Measurements from ENCODE around the gene PCID2.
"Not testable (repeated sequence)": the region's sequence is repeated elsewhere in the genome, so short reads cannot be mapped to it uniquely, and the experiment has no call there.

The PCID2 gene

DNA sequence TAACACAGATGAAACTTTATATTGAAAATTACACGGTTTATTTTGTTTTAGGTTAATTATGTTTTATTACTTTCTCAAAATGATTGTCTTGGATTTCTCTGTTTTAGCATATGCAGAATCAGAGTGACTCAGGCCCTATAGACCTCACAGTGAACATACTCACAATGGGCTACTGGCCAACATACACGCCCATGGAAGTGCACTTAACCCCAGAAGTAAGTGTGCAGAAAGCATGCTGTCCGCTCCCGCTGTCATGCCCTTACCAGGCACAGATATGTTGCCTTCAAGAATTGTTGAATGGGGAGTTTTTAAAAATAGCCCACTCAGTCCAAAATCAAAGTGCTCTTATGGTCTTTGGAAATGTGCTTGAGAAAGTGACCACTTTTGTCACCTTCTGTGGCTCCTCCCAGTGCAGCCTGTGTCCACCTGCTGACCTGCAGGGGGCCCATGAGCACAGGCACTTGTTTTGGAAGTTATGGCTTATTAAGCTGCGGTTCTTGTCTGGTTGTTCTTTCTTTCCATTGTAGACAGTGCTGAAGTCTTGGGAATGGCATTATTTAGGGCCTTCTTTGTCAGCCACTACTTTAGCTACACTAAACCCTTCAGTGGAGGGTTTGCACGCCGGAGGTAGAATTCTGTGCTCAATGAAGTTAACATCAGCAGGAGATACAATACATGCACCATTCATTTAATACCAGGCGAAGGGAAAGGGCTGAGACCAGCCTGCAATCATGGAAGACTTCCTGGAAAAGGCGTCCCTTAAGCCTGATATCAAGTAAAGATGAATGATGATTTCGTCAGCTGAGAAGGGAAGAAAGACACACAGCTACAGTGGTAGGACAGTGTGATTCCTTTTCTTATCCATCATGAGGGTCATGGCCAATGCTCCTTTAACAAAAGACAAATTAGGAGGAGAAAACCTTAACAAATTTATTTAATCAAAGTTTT is 37.7 kb upstream of the PCID2 start:
- H3K23ac ChIP-seq (ENCODE audit: low read length in 2 of 2): no peak overlapping the region
- H2BK15ac ChIP-seq (ENCODE audit: low read depth, poor library complexity, severe bottlenecking): no peak overlapping the region
- no peaks in the 10 kb centered on the region for H3K9me3 ChIP-seq (ENCODE audit: control insufficient read depth, low read length)
- H4K8ac ChIP-seq (ENCODE audit: low read length): no peak overlapping the region
- H3K4me1 ChIP-seq (ENCODE audit: control insufficient read depth, insufficient read depth, low read depth, low read length): peaks cover 3% of the 10 kb centered on the region
- no peak overlapping the region for H3K27ac ChIP-seq (ENCODE audit: low read length, poor library complexity, severe bottlenecking)
- no peak overlapping the region for H2BK12ac ChIP-seq (ENCODE audit: low read length in 2 of 2)
- no peak overlapping the region for H3K14ac ChIP-seq (ENCODE audit: low read length in 2 of 2)
- no peak overlapping the region for H2BK5ac ChIP-seq (ENCODE audit: low read depth, low read length, poor library complexity, severe bottlenecking)
- H3K4ac ChIP-seq (ENCODE audit: low read depth in 1 of 2, low read length in 2 of 2): no peak overlapping the region
- H3K18ac ChIP-seq (ENCODE audit: low read depth in 1 of 2, low read length in 2 of 2): no peak overlapping the region
- WGBS: 87% methylated on average over 9 of the region's 10 CpGs
- H2AFZ ChIP-seq (ENCODE audit: low read depth, low read length): no peak overlapping the region
- H3K79me1 ChIP-seq (replicated peaks; ENCODE audit: low read length, poor library complexity, severe bottlenecking): peaks cover 21% of the 10 kb centered on the region
- no peak overlapping the region for H2BK120ac ChIP-seq (ENCODE audit: low read depth, low read length)
- H3K27me3 ChIP-seq (ENCODE audit: control insufficient read depth in 1 of 2, insufficient read depth in 1 of 2, low read length in 2 of 2): no peaks in the 10 kb centered on the region
- peaks cover 62 to 99% of the 10 kb centered on the region in 2 experiments for H3K36me3 ChIP-seq (ENCODE audit: control insufficient read depth in 1 of 2, insufficient read depth in 2 of 2, low read depth in 1 of 2, low read length in 2 of 2)
- H4K91ac ChIP-seq (ENCODE audit: low read length): no peak overlapping the region
- H3K4me2 ChIP-seq (ENCODE audit: low read length, poor library complexity, severe bottlenecking): no peak overlapping the region
- DNase-seq: peak; percentile 6
- H3K4me3 ChIP-seq (ENCODE audit: insufficient read depth in 1 of 2, low read depth in 1 of 2, low read length in 2 of 2): no peak overlapping the region
- H3K9ac ChIP-seq (ENCODE audit: low read length): no peak overlapping the region
- no peak overlapping the region for H2AK5ac ChIP-seq (ENCODE audit: low read length, severe bottlenecking)

DNA sequence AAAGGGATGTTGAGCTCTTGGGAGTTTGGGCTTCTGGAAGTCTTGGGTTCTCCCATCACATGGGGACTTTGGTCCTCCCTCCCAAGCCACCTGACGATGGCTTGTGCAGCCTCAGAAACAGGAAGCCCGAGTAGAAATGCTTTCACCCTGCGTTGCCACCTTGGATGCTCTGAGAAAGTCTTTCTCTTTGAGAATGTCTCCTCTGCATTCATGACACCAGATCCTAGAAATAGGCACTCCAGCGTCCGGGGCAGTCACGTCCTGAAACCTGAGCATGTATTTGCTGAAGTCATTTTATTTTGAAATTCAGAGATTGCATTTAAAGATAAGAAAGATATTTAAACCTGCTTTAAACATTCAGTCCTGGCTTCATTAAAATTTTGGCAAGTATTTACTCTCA is 35.4 kb upstream of the PCID2 start:
- no peak overlapping the region for H2BK15ac ChIP-seq (ENCODE audit: low read depth, poor library complexity, severe bottlenecking)
- no peak overlapping the region for H3K18ac ChIP-seq (ENCODE audit: low read depth in 1 of 2, low read length in 2 of 2)
- no peak overlapping the region for H3K4me2 ChIP-seq (ENCODE audit: low read length, poor library complexity, severe bottlenecking)
- no peak for DNase-seq
- H2BK120ac ChIP-seq (ENCODE audit: low read depth, low read length): no peak overlapping the region
- peaks cover 54 to 99% of the 10 kb centered on the region in 2 experiments for H3K36me3 ChIP-seq (ENCODE audit: control insufficient read depth in 1 of 2, insufficient read depth in 2 of 2, low read depth in 1 of 2, low read length in 2 of 2)
- no peak overlapping the region for H3K4ac ChIP-seq (ENCODE audit: low read depth in 1 of 2, low read length in 2 of 2)
- no peaks in the 10 kb centered on the region for H3K27me3 ChIP-seq (ENCODE audit: control insufficient read depth in 1 of 2, insufficient read depth in 1 of 2, low read length in 2 of 2)
- H3K4me1 ChIP-seq (ENCODE audit: control insufficient read depth, insufficient read depth, low read depth, low read length): peaks cover 3% of the 10 kb centered on the region
- no peak overlapping the region for H3K9ac ChIP-seq (ENCODE audit: low read length)
- H4K91ac ChIP-seq (ENCODE audit: low read length): no peak overlapping the region
- H2AK5ac ChIP-seq (ENCODE audit: low read length, severe bottlenecking): no peak overlapping the region
- H4K8ac ChIP-seq (ENCODE audit: low read length): no peak overlapping the region
- no peak overlapping the region for H2BK12ac ChIP-seq (ENCODE audit: low read length in 2 of 2)
- H3K14ac ChIP-seq (ENCODE audit: low read length in 2 of 2): no peak overlapping the region
- H3K4me3 ChIP-seq (ENCODE audit: insufficient read depth in 1 of 2, low read depth in 1 of 2, low read length in 2 of 2): no peak overlapping the region
- H3K27ac ChIP-seq (ENCODE audit: low read length, poor library complexity, severe bottlenecking): no peak overlapping the region
- no peak overlapping the region for H2BK5ac ChIP-seq (ENCODE audit: low read depth, low read length, poor library complexity, severe bottlenecking)
- H2AFZ ChIP-seq (ENCODE audit: low read depth, low read length): no peak overlapping the region
- H3K23ac ChIP-seq (ENCODE audit: low read length in 2 of 2): no peak overlapping the region
- WGBS: 96% methylated on average over 3 of the region's 6 CpGs
- H3K9me3 ChIP-seq (ENCODE audit: control insufficient read depth, low read length): no peaks in the 10 kb centered on the region
- peaks cover 12% of the 10 kb centered on the region for H3K79me1 ChIP-seq (replicated peaks; ENCODE audit: low read length, poor library complexity, severe bottlenecking)

DNA sequence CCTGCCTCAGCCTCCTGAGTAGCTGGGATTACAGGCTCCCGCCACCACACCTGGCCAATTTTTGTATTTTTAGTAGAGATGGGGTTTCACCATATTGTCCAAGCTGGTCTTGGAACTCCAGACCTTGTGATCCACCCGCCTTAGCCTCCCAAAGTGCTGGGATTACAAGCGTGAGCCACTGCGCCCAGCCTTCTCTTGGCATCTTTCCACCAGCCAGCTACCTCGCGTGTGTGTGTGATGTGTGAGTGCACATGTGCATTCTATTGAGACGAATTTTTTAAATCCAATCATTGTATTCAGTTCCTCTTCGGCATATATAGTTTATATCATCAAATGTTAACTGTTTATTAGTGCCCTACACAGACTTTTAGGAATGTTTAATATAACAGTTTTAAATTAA is 33.2 kb upstream of the PCID2 start:
- not testable (repeated sequence) for H2BK120ac ChIP-seq (ENCODE audit: low read depth, low read length); H4K8ac ChIP-seq (ENCODE audit: low read length); H3K27me3 ChIP-seq (ENCODE audit: control insufficient read depth in 1 of 2, insufficient read depth in 1 of 2, low read length in 2 of 2); H3K4me2 ChIP-seq (ENCODE audit: low read length, poor library complexity, severe bottlenecking); H3K27ac ChIP-seq (ENCODE audit: low read length, poor library complexity, severe bottlenecking); H2BK15ac ChIP-seq (ENCODE audit: low read depth, poor library complexity, severe bottlenecking); H3K4ac ChIP-seq (ENCODE audit: low read depth in 1 of 2, low read length in 2 of 2); H2BK12ac ChIP-seq (ENCODE audit: low read length in 2 of 2); DNase-seq; H3K79me1 ChIP-seq (replicated peaks; ENCODE audit: low read length, poor library complexity, severe bottlenecking); H2BK5ac ChIP-seq (ENCODE audit: low read depth, low read length, poor library complexity, severe bottlenecking); H3K4me1 ChIP-seq (ENCODE audit: control insufficient read depth, insufficient read depth, low read depth, low read length); H3K9me3 ChIP-seq (ENCODE audit: control insufficient read depth, low read length); H2AFZ ChIP-seq (ENCODE audit: low read depth, low read length); H3K9ac ChIP-seq (ENCODE audit: low read length); H3K4me3 ChIP-seq (ENCODE audit: insufficient read depth in 1 of 2, low read depth in 1 of 2, low read length in 2 of 2); H3K18ac ChIP-seq (ENCODE audit: low read depth in 1 of 2, low read length in 2 of 2); H2AK5ac ChIP-seq (ENCODE audit: low read length, severe bottlenecking); H3K23ac ChIP-seq (ENCODE audit: low read length in 2 of 2); H4K91ac ChIP-seq (ENCODE audit: low read length); H3K14ac ChIP-seq (ENCODE audit: low read length in 2 of 2)
- peaks cover 46 to 95% of the 10 kb centered on the region in 2 experiments for H3K36me3 ChIP-seq (ENCODE audit: control insufficient read depth in 1 of 2, insufficient read depth in 2 of 2, low read depth in 1 of 2, low read length in 2 of 2)
- over 99% methylated on average over 6 of the region's 8 CpGs for WGBS

DNA sequence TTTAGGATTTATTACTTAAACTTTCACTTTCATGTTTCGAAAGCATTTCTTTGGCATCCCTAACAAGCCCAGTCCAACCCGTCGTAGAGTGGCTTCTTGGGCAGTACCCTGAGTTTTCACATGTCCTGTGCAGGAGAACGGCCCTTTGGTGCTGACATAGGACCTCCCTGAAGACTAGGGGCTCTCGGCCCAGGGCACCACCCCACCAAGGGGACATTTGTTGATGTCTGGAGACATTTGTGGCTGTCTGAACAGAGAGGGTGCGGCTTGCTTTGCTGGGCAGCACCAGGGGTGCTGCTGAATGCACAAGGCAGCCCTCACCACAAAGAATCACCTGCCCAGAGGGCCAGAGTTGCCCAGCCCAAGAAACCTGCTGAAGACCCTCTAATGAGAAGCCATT is 31.5 kb upstream of the PCID2 start:
- Histone ChIP-seq H3K79me1 (replicated peaks; ENCODE audit: low read length, poor library complexity, severe bottlenecking) (peaks cover 10% of the 10 kb centered on the region), H3K9ac (ENCODE audit: low read length) (no peak overlapping the region), H3K14ac (ENCODE audit: low read length in 2 of 2) (no peak overlapping the region), H4K91ac (ENCODE audit: low read length) (no peak overlapping the region), H2BK5ac (ENCODE audit: low read depth, low read length, poor library complexity, severe bottlenecking) (no peak overlapping the region), H4K8ac (ENCODE audit: low read length) (no peak overlapping the region), H3K4ac (ENCODE audit: low read depth in 1 of 2, low read length in 2 of 2) (no peak overlapping the region), H2AFZ (ENCODE audit: low read depth, low read length) (no peak overlapping the region), H3K27me3 (ENCODE audit: control insufficient read depth in 1 of 2, insufficient read depth in 1 of 2, low read length in 2 of 2) (no peaks in the 10 kb centered on the region), H2BK12ac (ENCODE audit: low read length in 2 of 2) (peak overlapping the region in 1 of 2 experiments; percentile 54), H3K4me1 (ENCODE audit: control insufficient read depth, insufficient read depth, low read depth, low read length) (peaks cover 2% of the 10 kb centered on the region), H3K4me3 (ENCODE audit: insufficient read depth in 1 of 2, low read depth in 1 of 2, low read length in 2 of 2) (no peak overlapping the region), H3K4me2 (ENCODE audit: low read length, poor library complexity, severe bottlenecking) (no peak overlapping the region), H3K36me3 (ENCODE audit: control insufficient read depth in 1 of 2, insufficient read depth in 2 of 2, low read depth in 1 of 2, low read length in 2 of 2) (peaks cover 38 to 93% of the 10 kb centered on the region in 2 experiments), H3K18ac (ENCODE audit: low read depth in 1 of 2, low read length in 2 of 2) (no peak overlapping the region), H3K23ac (ENCODE audit: low read length in 2 of 2) (no peak overlapping the region), H3K9me3 (ENCODE audit: control insufficient read depth, low read length) (no peaks in the 10 kb centered on the region), H2AK5ac (ENCODE audit: low read length, severe bottlenecking) (no peak overlapping the region), H3K27ac (ENCODE audit: low read length, poor library complexity, severe bottlenecking) (no peak overlapping the region), H2BK15ac (ENCODE audit: low read depth, poor library complexity, severe bottlenecking) (no peak overlapping the region), H2BK120ac (ENCODE audit: low read depth, low read length) (no peak overlapping the region)
- 98% methylated on average over 6 of the region's 6 CpGs for WGBS
- no peak for DNase-seq

Data from mesenchymal stem cell (in vitro differentiated cells and primary cell).